A549 treated with AZD9567 at 1 μM for 4 hours (cell line): ENCODE results near the gene ACRBP. TPM values are rescaled to one million over a fixed set of nuclear protein-coding genes. Genes with fewer than 3 reads are reported as not detected.

Experiments
- total RNA-seq: library from RNA; stranded (reverse); fragments of 200-300 nt; extraction: Qiagen RNA extraction; gene quantifications from 5 replicates; pipeline ENCODE4 v1.2.3, GENCODE V29; 2022; ENCODE audit not compliant: insufficient read depth

ACRBP gene
- total RNA-seq, result 0.06 to 0.38 TPM (median 0.17 TPM) in 4 of 5 replicates, not detected in the other

DNA sequence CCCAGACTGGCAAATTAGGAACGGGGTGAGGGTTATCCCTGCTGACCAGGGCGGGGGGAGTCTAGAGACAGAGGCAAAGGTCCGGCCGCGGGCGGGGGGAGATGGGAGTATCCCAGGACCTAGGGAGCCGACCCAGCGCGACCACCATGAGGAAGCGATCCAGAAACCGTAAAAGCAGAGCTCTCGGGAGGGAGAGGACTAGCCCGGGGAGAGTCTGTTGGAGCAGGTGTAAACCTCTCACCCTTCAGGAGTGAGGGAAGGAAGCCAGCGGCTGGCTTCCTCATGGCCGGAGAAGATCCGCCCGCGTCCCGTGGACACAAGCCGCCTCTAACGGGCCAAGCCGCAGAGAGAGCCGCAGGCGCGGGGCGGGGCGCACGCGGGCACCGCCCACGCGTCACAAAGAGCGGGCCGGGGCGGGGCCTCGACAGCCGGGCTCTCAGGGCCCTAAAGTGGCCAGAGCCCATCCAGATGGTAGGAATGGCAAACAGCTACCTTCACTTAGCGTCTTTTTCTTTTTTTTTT lies at the start of gene ACRBP:
TSS of gene ACRBP (minus strand) at position 350 of the 522 bp plus-strand sequence. CDS start at position 284, 66 bp downstream.

DNA sequence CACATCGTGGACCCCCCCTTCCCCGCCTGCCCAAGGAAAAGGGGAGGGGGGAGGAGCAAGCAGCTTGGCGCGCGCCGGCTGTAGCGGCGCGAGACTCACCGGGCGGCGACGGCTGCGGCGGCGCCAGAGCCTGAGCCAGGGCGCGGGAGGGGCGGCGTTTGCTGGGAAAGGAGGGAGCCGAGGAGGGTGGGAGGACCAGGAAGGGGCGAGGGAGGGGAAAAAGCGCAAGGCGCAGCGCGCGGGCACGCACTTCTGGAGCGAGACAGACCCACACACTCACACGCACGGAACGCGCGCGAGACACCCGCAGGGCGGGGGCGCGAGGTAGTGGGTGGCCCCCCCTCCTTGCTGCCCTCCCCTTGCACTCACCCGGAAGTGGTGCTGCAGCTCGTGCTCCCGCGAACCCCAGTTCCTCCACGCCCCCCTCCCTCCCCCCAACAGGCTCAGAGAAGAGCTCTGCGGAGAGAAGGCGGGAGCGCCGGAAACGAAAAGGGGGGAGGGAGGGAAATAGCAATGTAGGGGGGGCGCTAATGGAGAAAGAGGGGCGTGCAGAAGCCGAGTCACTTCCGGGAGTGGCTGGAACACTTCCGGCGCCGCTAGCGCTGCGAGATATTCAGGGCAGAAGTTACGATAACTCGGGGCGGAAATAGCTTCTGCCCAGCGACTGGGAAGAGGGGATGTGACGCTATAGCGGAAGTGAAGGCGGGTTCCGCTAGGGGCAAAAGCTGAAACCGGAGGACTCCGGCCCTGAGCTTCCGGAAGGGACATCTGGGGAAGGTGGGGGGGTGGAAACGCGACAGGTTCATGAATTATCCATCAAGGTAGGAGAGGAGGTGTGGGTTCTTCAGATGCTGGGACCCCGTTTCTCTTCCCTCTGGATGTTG lies 42.0 kb upstream of the ACRBP start, which contains the start of gene ZNF384:
TSS of gene ZNF384 (minus strand) at position 377 of the 884 bp plus-strand sequence. CDS start 9,855 bp downstream, outside the sequence.

DNA sequence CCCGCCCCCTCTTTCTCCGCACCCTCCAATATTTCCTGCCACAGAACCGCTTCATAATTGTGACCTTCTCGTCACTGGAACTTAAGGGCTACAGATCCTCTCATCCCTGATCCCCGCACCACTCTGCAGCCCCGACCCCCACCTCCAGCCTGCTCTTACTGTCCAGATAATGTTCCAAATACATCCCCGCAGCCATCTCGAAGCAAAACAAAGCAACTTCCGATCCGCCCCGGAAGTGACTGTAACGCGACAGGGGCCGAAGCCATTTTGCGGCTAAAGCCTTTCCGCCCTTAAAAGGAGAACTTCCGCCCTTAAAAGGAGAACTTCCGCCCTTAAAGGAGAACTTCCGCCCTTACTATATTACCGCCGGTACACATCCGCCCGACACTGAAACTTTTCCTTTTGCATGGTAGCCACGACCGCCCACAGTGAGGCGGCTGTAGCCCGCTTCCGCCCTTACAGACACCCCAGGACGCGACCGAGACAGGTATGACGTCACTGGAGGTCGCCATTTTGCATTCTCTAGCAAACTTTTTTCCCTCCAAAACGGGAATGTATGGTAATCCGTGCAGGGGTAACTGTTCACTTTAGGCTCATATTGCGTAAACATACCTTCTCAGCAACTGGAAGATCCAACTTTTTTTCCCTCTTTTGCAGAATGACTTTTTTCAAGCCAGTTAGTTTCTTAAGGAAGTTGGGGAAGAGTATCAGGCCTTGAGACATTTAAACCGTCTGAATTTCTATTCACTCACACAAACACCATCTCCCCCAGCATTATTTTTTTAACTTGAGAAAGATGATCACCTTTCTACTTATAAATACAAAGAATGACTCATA lies 15.9 kb upstream of the ACRBP start, which contains the start of gene ING4:
TSS of gene ING4 (minus strand) at position 214 of the 837 bp plus-strand sequence. CDS start at position 196, 18 bp downstream.

GRCh38 chr12:6635856-6636531 lies 11.2 kb downstream of the ACRBP start, which contains the start of gene LPAR5:
Gene LPAR5, minus strand, starts transcription at chr12:6635959. Its CDS starts 14,711 bp downstream, at chr12:6621248.

Other genes starting within 250 kb of the ACRBP start
- not detected in 5 replicates for gene CD27, start 202.5 kb downstream of the ACRBP start, total RNA-seq
- gene TAPBPL, start 195.4 kb downstream of the ACRBP start, total RNA-seq, result 3.3 to 7.1 TPM (median 3.7 TPM) in 5 replicates
- gene VAMP1, start 176.8 kb downstream of the ACRBP start, total RNA-seq, result 11.7 to 15.5 TPM (median 12.8 TPM) in 5 replicates
- gene MRPL51, start 154.2 kb downstream of the ACRBP start, total RNA-seq, result 294 to 317 TPM (median 305 TPM) in 5 replicates
- gene NCAPD2, start 153.3 kb downstream of the ACRBP start, total RNA-seq, result 52.1 to 60.1 TPM (median 58.2 TPM) in 5 replicates
- 7,420 to 9,416 TPM (median 8,934 TPM) in 5 replicates for gene GAPDH, start 112.9 kb downstream of the ACRBP start, total RNA-seq
- gene IFFO1, start 91.4 kb downstream of the ACRBP start, total RNA-seq, result 1.1 to 1.8 TPM (median 1.4 TPM) in 4 of 5 replicates, not detected in the other
- gene NOP2, start 79.1 kb downstream of the ACRBP start, total RNA-seq, result 106 to 116 TPM (median 109 TPM) in 5 replicates
- gene CHD4, start 40.1 kb downstream of the ACRBP start, total RNA-seq, result 54.8 to 124 TPM (median 56.2 TPM) in 5 replicates
- 0.34 to 0.88 TPM (median 0.49 TPM) in 4 of 5 replicates, not detected in the other for gene LPAR5, start 11.5 kb downstream of the ACRBP start, total RNA-seq
- gene ING4, start 15.7 kb upstream of the ACRBP start, total RNA-seq, result 10.1 to 16.0 TPM (median 13.2 TPM) in 5 replicates
- gene ZNF384, start 41.9 kb upstream of the ACRBP start, total RNA-seq, result 39.7 to 58.0 TPM (median 53.1 TPM) in 5 replicates
- gene PIANP, start 53.4 kb upstream of the ACRBP start, total RNA-seq, result 0.70 to 1.3 TPM (median 0.88 TPM) in 4 of 5 replicates, not detected in the other
- 47.5 to 54.4 TPM (median 53.6 TPM) in 5 replicates for gene COPS7A, start 76.6 kb upstream of the ACRBP start, total RNA-seq
- gene MLF2, start 105.7 kb upstream of the ACRBP start, total RNA-seq, result 216 to 307 TPM (median 306 TPM) in 5 replicates
- gene PTMS, start 118.9 kb upstream of the ACRBP start, total RNA-seq, result 562 to 891 TPM (median 827 TPM) in 5 replicates
- 1.3 to 2.6 TPM (median 1.8 TPM) in 4 of 5 replicates, not detected in the other for gene LAG3, start 125.1 kb upstream of the ACRBP start, total RNA-seq
- gene CD4, start 142.1 kb upstream of the ACRBP start, total RNA-seq, result not detected in 5 replicates
- gene GPR162, start 174.4 kb upstream of the ACRBP start, total RNA-seq, result 0.26 to 0.77 TPM (median 0.49 TPM) in 4 of 5 replicates, not detected in the other
- 25.6 to 33.1 TPM (median 27.2 TPM) in 5 replicates for gene P3H3, start 181.0 kb upstream of the ACRBP start, total RNA-seq
- 1.8 to 2.6 TPM (median 2.3 TPM) in 5 replicates for gene GNB3, start 193.5 kb upstream of the ACRBP start, total RNA-seq
- 74.0 to 83.9 TPM (median 80.1 TPM) in 5 replicates for gene CDCA3, start 203.9 kb upstream of the ACRBP start, total RNA-seq
- gene USP5, start 204.7 kb upstream of the ACRBP start, total RNA-seq, result 72.6 to 116 TPM (median 80.7 TPM) in 5 replicates
- gene TPI1, start 220.1 kb upstream of the ACRBP start, total RNA-seq, result 1,375 to 1,687 TPM (median 1,661 TPM) in 5 replicates
- 21.0 to 30.0 TPM (median 28.3 TPM) in 5 replicates for gene SPSB2, start 225.9 kb upstream of the ACRBP start, total RNA-seq